Nephron (organoid): ENCODE data around the gene IL15RA.
A peak's percentile ranks its signal among the peaks of the same experiment; 100 is the strongest.
"Not testable (repeated sequence)": the region's sequence is repeated elsewhere in the genome, so short reads cannot be mapped to it uniquely, and the experiment has no call there.

Source experiments
- H3K27ac Mint-ChIP-seq, 3 experiments: 2 replicates each; pipeline ENCODE4 v1.8.0; 2020; ENCODE audit warnings: mixed read lengths in 3 of 3, mild to moderate bottlenecking in 2 of 3, moderate library complexity in 1 of 3
- H3K27me3 Mint-ChIP-seq: 2 replicates; pipeline ENCODE4 v1.8.0; 2021; ENCODE audit warnings: low read depth, mild to moderate bottlenecking, moderate library complexity, mixed read lengths
- H3K36me3 Mint-ChIP-seq: 2 replicates; pipeline ENCODE4 v1.8.0; 2020; ENCODE audit warnings: low read depth, mixed read lengths
- H3K4me1 Mint-ChIP-seq: 2 replicates; pipeline ENCODE4 v1.8.0; 2020; ENCODE audit warnings: mixed read lengths
- H3K4me3 Mint-ChIP-seq, 3 experiments: 2 replicates each; pipeline ENCODE4 v1.8.0; 2020; ENCODE audit warnings: mild to moderate bottlenecking in 3 of 3, mixed read lengths in 3 of 3, moderate library complexity in 2 of 3
- H3K9me3 Mint-ChIP-seq: 2 replicates; pipeline ENCODE4 v1.8.0; 2020; ENCODE audit warnings: mixed read lengths
- CTCF ChIP-seq, 3 experiments: fragments of 200-600 bp; sonication (generic); IDR thresholded peaks; one replicate each; pipeline ENCODE4 v1.5.0; 2021; ENCODE audit warnings: antibody characterized with exemption in 3 of 3; ENCODE audit not compliant: unreplicated experiment in 3 of 3

IL15RA gene

GRCh38 chr10:5915451-5915850 lies 61.9 kb downstream of the IL15RA start:
- Mint-ChIP-seq H3K27me3 (no peaks in the 10 kb centered on the region), H3K4me3 (no peak overlapping the region), H3K4me1 (peaks cover 6% of the 10 kb centered on the region), H3K27ac (no peak overlapping the region), H3K36me3 (peaks cover 85% of the 10 kb centered on the region), H3K9me3 (no peaks in the 10 kb centered on the region)
- no peak for TF ChIP-seq CTCF (IDR thresholded peaks at IDR 0.05; ENCODE audit: unreplicated experiment in 3 of 3)

- H3K36me3 Mint-ChIP-seq = peaks cover 86% of the 10 kb centered on the region
- no peaks in the 10 kb centered on the region for H3K27me3 Mint-ChIP-seq
- TF ChIP-seq CTCF (IDR thresholded peaks at IDR 0.05; ENCODE audit: unreplicated experiment in 3 of 3) = no peak
- no peak overlapping the region for H3K27ac Mint-ChIP-seq
- no peak overlapping the region for H3K4me3 Mint-ChIP-seq
- H3K9me3 Mint-ChIP-seq = no peaks in the 10 kb centered on the region
- H3K4me1 Mint-ChIP-seq = peaks cover 11% of the 10 kb centered on the region
Observed at GRCh38 chr10:5913736-5914135, 63.6 kb downstream of the IL15RA start.

- Mint-ChIP-seq H3K9me3 (no peaks in the 10 kb centered on the region), H3K27me3 (no peaks in the 10 kb centered on the region), H3K4me3 (no peak overlapping the region), H3K27ac (no peak overlapping the region), H3K4me1 (peaks cover 22% of the 10 kb centered on the region), H3K36me3 (peaks cover 83% of the 10 kb centered on the region)
- TF ChIP-seq CTCF (IDR thresholded peaks at IDR 0.05; ENCODE audit: unreplicated experiment in 3 of 3) = no peak
Observed at GRCh38 chr10:5911670-5912069, 65.7 kb downstream of the IL15RA start.

- no peak overlapping the region for H3K4me3 Mint-ChIP-seq
- H3K27me3 Mint-ChIP-seq = no peaks in the 10 kb centered on the region
- H3K4me1 Mint-ChIP-seq = peaks cover 34% of the 10 kb centered on the region
- peak overlapping the region in 1 of 3 experiments; percentile 18 for H3K27ac Mint-ChIP-seq
- no peaks in the 10 kb centered on the region for H3K9me3 Mint-ChIP-seq
- no peak for TF ChIP-seq CTCF (IDR thresholded peaks at IDR 0.05; ENCODE audit: unreplicated experiment in 3 of 3)
- peaks cover 82% of the 10 kb centered on the region for H3K36me3 Mint-ChIP-seq
Observed at GRCh38 chr10:5910323-5911100, 66.8 kb downstream of the IL15RA start.

GRCh38 chr10:5908676-5909075 lies 68.7 kb downstream of the IL15RA start:
- H3K27ac Mint-ChIP-seq = peak overlapping the region in 1 of 3 experiments; percentile 18
- peaks cover 35% of the 10 kb centered on the region for H3K4me1 Mint-ChIP-seq
- peaks cover 70% of the 10 kb centered on the region for H3K36me3 Mint-ChIP-seq
- H3K4me3 Mint-ChIP-seq, H3K9me3 Mint-ChIP-seq, H3K27me3 Mint-ChIP-seq: not testable (repeated sequence)

- Mint-ChIP-seq H3K4me1 (peaks cover 35% of the 10 kb centered on the region), H3K27me3 (no peaks in the 10 kb centered on the region), H3K27ac (no peak overlapping the region), H3K9me3 (no peaks in the 10 kb centered on the region), H3K36me3 (peaks cover 57% of the 10 kb centered on the region), H3K4me3 (no peak overlapping the region)
- no peak for TF ChIP-seq CTCF (IDR thresholded peaks at IDR 0.05; ENCODE audit: unreplicated experiment in 3 of 3)
Observed at GRCh38 chr10:5906651-5907050, 70.7 kb downstream of the IL15RA start.
